Mesenchymal stem cell (in vitro differentiated cells and primary cell): ENCODE measurements around the gene FAM111A.
"Not testable (repeated sequence)": the region's sequence is repeated elsewhere in the genome, so short reads cannot be mapped to it uniquely, and the experiment has no call there.

ENCODE experiments used
- DNase-seq: peaks from one replicate; pipeline ENCODE4 v3.0.0-alpha.2; 2013
- H2AFZ ChIP-seq: one replicate; pipeline ENCODE4 v1.6.1; 2013; ENCODE audit warnings: low read depth, mild to moderate bottlenecking, control low read depth, inconsistent platforms, low read length, moderate library complexity
- H2AK5ac ChIP-seq: 2 replicates; pipeline ENCODE4 v1.6.1; 2013; ENCODE audit warnings: low read length, moderate library complexity, mild to moderate bottlenecking, inconsistent platforms; ENCODE audit not compliant: severe bottlenecking
- H2BK120ac ChIP-seq: one replicate; pipeline ENCODE4 v1.6.1; 2013; ENCODE audit warnings: low read depth, mild to moderate bottlenecking, inconsistent platforms, low read length, moderate library complexity
- H2BK12ac ChIP-seq, 2 experiments: one replicate each; pipeline ENCODE4 v1.6.1; 2013; ENCODE audit warnings: inconsistent platforms in 2 of 2, low read length in 2 of 2, mild to moderate bottlenecking in 2 of 2, moderate library complexity in 2 of 2, control low read depth in 1 of 2
- H2BK15ac ChIP-seq: one replicate; pipeline ENCODE4 v1.6.1; 2013; ENCODE audit warnings: mild to moderate bottlenecking, low read depth, inconsistent platforms; ENCODE audit not compliant: poor library complexity, severe bottlenecking
- H2BK5ac ChIP-seq: 2 replicates; pipeline ENCODE4 v1.6.1; 2013; ENCODE audit warnings: low read depth, mild to moderate bottlenecking, low read length, control low read depth, inconsistent platforms; ENCODE audit not compliant: poor library complexity, severe bottlenecking
- H3K14ac ChIP-seq, 2 experiments: one replicate each; pipeline ENCODE4 v1.6.1; 2013; ENCODE audit warnings: inconsistent platforms in 2 of 2, low read length in 2 of 2, control low read depth in 1 of 2, mild to moderate bottlenecking in 1 of 2, moderate library complexity in 1 of 2
- H3K18ac ChIP-seq, 2 experiments: one replicate each; pipeline ENCODE4 v1.6.1; 2013; ENCODE audit warnings: inconsistent platforms in 2 of 2, low read length in 2 of 2, control low read depth in 1 of 2, low read depth in 1 of 2, mild to moderate bottlenecking in 1 of 2
- H3K23ac ChIP-seq, 2 experiments: one replicate each; pipeline ENCODE4 v1.6.1; 2013; ENCODE audit warnings: inconsistent platforms in 2 of 2, low read length in 2 of 2, mild to moderate bottlenecking in 2 of 2, moderate library complexity in 2 of 2, control low read depth in 1 of 2
- H3K27ac ChIP-seq: 2 replicates; pipeline ENCODE4 v1.5.1; 2013; ENCODE audit warnings: mild to moderate bottlenecking, moderate library complexity, low read length, control low read depth, inconsistent platforms; ENCODE audit not compliant: poor library complexity, severe bottlenecking
- H3K27me3 ChIP-seq, 2 experiments: 2 replicates each; pipeline versions ENCODE4 v1.6.1 to v1.7.0; 2013; ENCODE audit warnings: low read length in 2 of 2, mild to moderate bottlenecking in 2 of 2, moderate library complexity in 2 of 2, control low read depth in 1 of 2, inconsistent platforms in 1 of 2; ENCODE audit not compliant: control insufficient read depth in 1 of 2, insufficient read depth in 1 of 2
- H3K36me3 ChIP-seq, 2 experiments: 2 replicates each; pipeline versions ENCODE4 v1.6.1 to v1.7.0; 2013; ENCODE audit warnings: low read length in 2 of 2, control low read depth in 1 of 2, inconsistent platforms in 1 of 2, low read depth in 1 of 2, mild to moderate bottlenecking in 1 of 2; ENCODE audit not compliant: insufficient read depth in 2 of 2, control insufficient read depth in 1 of 2
- H3K4ac ChIP-seq, 2 experiments: one replicate each; pipeline ENCODE4 v1.6.1; 2013; ENCODE audit warnings: inconsistent platforms in 2 of 2, low read length in 2 of 2, mild to moderate bottlenecking in 2 of 2, moderate library complexity in 2 of 2, control low read depth in 1 of 2, low read depth in 1 of 2
- H3K4me1 ChIP-seq: 2 replicates; pipeline ENCODE4 v1.6.1; 2013; ENCODE audit warnings: low read depth, low read length, control low read depth; ENCODE audit not compliant: control insufficient read depth, insufficient read depth
- H3K4me2 ChIP-seq: 2 replicates; pipeline ENCODE4 v1.6.1; 2013; ENCODE audit warnings: low read length, mild to moderate bottlenecking, inconsistent platforms; ENCODE audit not compliant: poor library complexity, severe bottlenecking
- H3K4me3 ChIP-seq, 2 experiments: 2 replicates each; pipeline versions ENCODE4 v1.5.1 to v1.7.0; 2013; ENCODE audit warnings: low read length in 2 of 2, mild to moderate bottlenecking in 2 of 2, control low read depth in 1 of 2, low read depth in 1 of 2; ENCODE audit not compliant: insufficient read depth in 1 of 2
- H3K79me1 ChIP-seq: replicated peaks from 2 replicates; pipeline ENCODE4 v1.6.1; 2013; ENCODE audit warnings: mild to moderate bottlenecking, control low read depth, low read length, inconsistent platforms; ENCODE audit not compliant: poor library complexity, severe bottlenecking
- H3K9ac ChIP-seq: 2 replicates; pipeline ENCODE4 v1.7.0; 2013; ENCODE audit warnings: mild to moderate bottlenecking, low read length, moderate library complexity
- H3K9me3 ChIP-seq: 2 replicates; pipeline ENCODE4 v1.7.0; 2013; ENCODE audit warnings: mild to moderate bottlenecking, low read length; ENCODE audit not compliant: control insufficient read depth
- H4K8ac ChIP-seq: one replicate; pipeline ENCODE4 v1.6.1; 2013; ENCODE audit warnings: inconsistent platforms, mild to moderate bottlenecking, low read length, moderate library complexity
- H4K91ac ChIP-seq: one replicate; pipeline ENCODE4 v1.6.1; 2013; ENCODE audit warnings: mild to moderate bottlenecking, low read length, inconsistent platforms
- WGBS: methylation state at CpG from one replicate; pipeline ENCODE4 v1.1.7; 2013; ENCODE audit warnings: mixed read lengths; 5-methylcytosine and 5-hydroxymethylcytosine counted together

The FAM111A gene

GRCh38 chr11:59106363-59107336 is 36.0 kb upstream of the FAM111A start, which contains the start of gene FAM111B:
TSS of gene FAM111B (plus strand) at chr11:59107237. CDS start at chr11:59109626, 2,389 bp downstream.
- peak within 1 kb of the TSS; percentile 61 to 79 for H3K4me3 ChIP-seq
- no peak within 1 kb of the TSS for H2BK5ac ChIP-seq
- DNase-seq, result peak; percentile 95
- no peak within 1 kb of the TSS for H2BK120ac ChIP-seq
- H3K4me2 ChIP-seq, result peak within 1 kb of the TSS; percentile 99
- peaks cover 14% of the 10 kb centered on the region for H3K4me1 ChIP-seq
- no peaks in the 10 kb centered on the region for H3K36me3 ChIP-seq
- H3K23ac ChIP-seq, result peak within 1 kb of the TSS in 1 of 2 experiments; percentile 70
- no peak within 1 kb of the TSS for H2AK5ac ChIP-seq
- no peak within 1 kb of the TSS for H3K4ac ChIP-seq
- peak within 1 kb of the TSS; percentile 81 for H2AFZ ChIP-seq
- under 1% methylated on average over 58 of the region's 64 CpGs for WGBS
- H3K27ac ChIP-seq, result no peak within 1 kb of the TSS
- H3K9ac ChIP-seq, result peak within 1 kb of the TSS; percentile 58
- no peaks in the 10 kb centered on the region for H3K9me3 ChIP-seq
- no peak within 1 kb of the TSS for H2BK15ac ChIP-seq
- H3K27me3 ChIP-seq, result peaks cover 4 to 5% of the 10 kb centered on the region in 2 experiments
- no peak within 1 kb of the TSS for H4K91ac ChIP-seq
- peak within 1 kb of the TSS in 1 of 2 experiments; percentile 15 for H3K14ac ChIP-seq
- H2BK12ac ChIP-seq, result no peak within 1 kb of the TSS
- peaks cover 2% of the 10 kb centered on the region for H3K79me1 ChIP-seq
- peak within 1 kb of the TSS in 1 of 2 experiments; percentile 8 for H3K18ac ChIP-seq
- no peak within 1 kb of the TSS for H4K8ac ChIP-seq

- H4K91ac ChIP-seq, H2BK15ac ChIP-seq, H3K23ac ChIP-seq, H2BK12ac ChIP-seq, H3K27me3 ChIP-seq, H3K27ac ChIP-seq, H3K79me1 ChIP-seq, H3K14ac ChIP-seq, H2AK5ac ChIP-seq, H3K4me1 ChIP-seq, H3K18ac ChIP-seq, H4K8ac ChIP-seq, H3K4ac ChIP-seq, H2BK120ac ChIP-seq, H3K36me3 ChIP-seq, H3K9me3 ChIP-seq, H3K9ac ChIP-seq, H2AFZ ChIP-seq, H2BK5ac ChIP-seq: not testable (repeated sequence)
- peak; percentile 4 for DNase-seq
- peak overlapping the region in 1 of 2 experiments; percentile 79 for H3K4me3 ChIP-seq
- H3K4me2 ChIP-seq, result peak overlapping the region; percentile 99
- 6% methylated on average over 9 of the region's 10 CpGs for WGBS
Measured at GRCh38 chr11:59107721-59108120, 34.9 kb upstream of the FAM111A start.

GRCh38 chr11:59112494-59112893 is 30.2 kb upstream of the FAM111A start:
- no peak overlapping the region for H2AFZ ChIP-seq

GRCh38 chr11:59114344-59114743 is 28.3 kb upstream of the FAM111A start:
- H2AFZ ChIP-seq, result no peak overlapping the region
- H3K4ac ChIP-seq, result no peak overlapping the region
- no peak overlapping the region for H4K91ac ChIP-seq

More at GRCh38 chr11:59112494-59112893, 30.2 kb upstream of the FAM111A start:
- peaks cover 18% of the 10 kb centered on the region for H3K9me3 ChIP-seq
- H3K14ac ChIP-seq, result no peak overlapping the region
- peaks cover 2% of the 10 kb centered on the region for H3K4me1 ChIP-seq
- H2BK15ac ChIP-seq, result no peak overlapping the region
- no peak overlapping the region for H2BK5ac ChIP-seq
- H3K23ac ChIP-seq, result no peak overlapping the region
- no peak overlapping the region for H4K8ac ChIP-seq
- no peak overlapping the region for H3K4me3 ChIP-seq
- H2BK12ac ChIP-seq, result no peak overlapping the region
- H4K91ac ChIP-seq, result no peak overlapping the region
- no peak overlapping the region for H3K9ac ChIP-seq
- no peak for DNase-seq
- no CpG with 5 or more reads among the region's 2 CpGs for WGBS
- H2AK5ac ChIP-seq, result no peak overlapping the region
- no peak overlapping the region for H3K27ac ChIP-seq
- no peaks in the 10 kb centered on the region for H3K36me3 ChIP-seq
- no peak overlapping the region for H3K4ac ChIP-seq
- H3K4me2 ChIP-seq, result no peak overlapping the region
- H3K18ac ChIP-seq, result no peak overlapping the region
- no peaks in the 10 kb centered on the region for H3K27me3 ChIP-seq
- H3K79me1 ChIP-seq, result peaks cover 3% of the 10 kb centered on the region
- H2BK120ac ChIP-seq, result no peak overlapping the region

More at GRCh38 chr11:59114344-59114743, 28.3 kb upstream of the FAM111A start:
- no peak overlapping the region for H2AK5ac ChIP-seq
- H2BK5ac ChIP-seq, result no peak overlapping the region
- H3K36me3 ChIP-seq, result no peaks in the 10 kb centered on the region
- no peak overlapping the region for H2BK120ac ChIP-seq
- no peak overlapping the region for H3K27ac ChIP-seq
- no peak overlapping the region for H3K4me3 ChIP-seq
- H3K23ac ChIP-seq, result no peak overlapping the region
- no peak overlapping the region for H3K14ac ChIP-seq
- H3K4me2 ChIP-seq, result no peak overlapping the region
- no peaks in the 10 kb centered on the region for H3K27me3 ChIP-seq
- no peak overlapping the region for H2BK12ac ChIP-seq
- no peak overlapping the region for H4K8ac ChIP-seq
- no peak overlapping the region for H3K18ac ChIP-seq
- DNase-seq, result no peak
- H3K9me3 ChIP-seq, result peaks cover 37% of the 10 kb centered on the region
- H3K4me1 ChIP-seq, result no peaks in the 10 kb centered on the region
- no peak overlapping the region for H3K9ac ChIP-seq
- H3K79me1 ChIP-seq, result peaks cover 3% of the 10 kb centered on the region
- 97% methylated on average over 2 of the region's 3 CpGs for WGBS
- no peak overlapping the region for H2BK15ac ChIP-seq
